IPS-20b (cell line): ENCODE data around the gene NDUFAF2.
"Not testable (repeated sequence)": the region's sequence is repeated elsewhere in the genome, so short reads cannot be mapped to it uniquely, and the experiment has no call there.

Source experiments
- H3K27ac ChIP-seq: one replicate; pipeline ENCODE4 v1.5.1; 2013; ENCODE audit warnings: low read length
- H3K27me3 ChIP-seq: 2 replicates; pipeline ENCODE4 v1.6.1; 2013; ENCODE audit warnings: mild to moderate bottlenecking, low read length, inconsistent platforms; ENCODE audit not compliant: insufficient read depth
- H3K36me3 ChIP-seq: 2 replicates; pipeline ENCODE4 v1.6.1; 2013; ENCODE audit warnings: low read depth, mild to moderate bottlenecking, inconsistent platforms, low read length, moderate library complexity; ENCODE audit not compliant: insufficient read depth
- H3K4me1 ChIP-seq: 2 replicates; pipeline ENCODE4 v1.6.1; 2013; ENCODE audit warnings: mild to moderate bottlenecking, control low read depth, inconsistent platforms, low read length, moderate library complexity; ENCODE audit not compliant: insufficient read depth
- H3K4me3 ChIP-seq: 2 replicates; pipeline ENCODE4 v1.5.1; 2013; ENCODE audit warnings: mild to moderate bottlenecking, low read length, inconsistent platforms
- H3K9ac ChIP-seq: 2 replicates; pipeline ENCODE4 v1.6.1; 2013; ENCODE audit warnings: low read depth, mild to moderate bottlenecking, inconsistent platforms, low read length, moderate library complexity
- H3K9me3 ChIP-seq: 2 replicates; pipeline ENCODE4 v1.6.1; 2013; ENCODE audit warnings: mild to moderate bottlenecking, low read depth, low read length, inconsistent platforms; ENCODE audit not compliant: insufficient read depth

Gene NDUFAF2

GRCh38 chr5:60958712-60959111 is 13.7 kb downstream of the NDUFAF2 start:
- Histone ChIP-seq H3K4me3 (no peak overlapping the region), H3K4me1 (no peaks in the 10 kb centered on the region), H3K36me3 (no peaks in the 10 kb centered on the region), H3K27ac (no peak overlapping the region), H3K9me3 (0 out of 2 replicates have a peak, but pooled peaks cover 4% of the 10 kb centered on the region), H3K27me3 (no peaks in the 10 kb centered on the region), H3K9ac (no peak overlapping the region)

- H3K27ac ChIP-seq, result no peak overlapping the region
- 0 out of 2 replicates have a peak, but pooled peaks cover 4% of the 10 kb centered on the region for H3K9me3 ChIP-seq
- H3K27me3 ChIP-seq, result no peaks in the 10 kb centered on the region
- no peak overlapping the region for H3K9ac ChIP-seq
- H3K4me1 ChIP-seq, result no peaks in the 10 kb centered on the region
- no peak overlapping the region for H3K4me3 ChIP-seq
- no peaks in the 10 kb centered on the region for H3K36me3 ChIP-seq
These were observed 14.2 kb downstream of the NDUFAF2 start for GRCh38 chr5:60959156-60959555.

- Histone ChIP-seq H3K9me3 (no peaks in the 10 kb centered on the region), H3K36me3 (no peaks in the 10 kb centered on the region), H3K4me3 (no peak overlapping the region), H3K27ac (no peak overlapping the region), H3K27me3 (no peaks in the 10 kb centered on the region), H3K9ac (no peak overlapping the region), H3K4me1 (no peaks in the 10 kb centered on the region)
These were observed 15.6 kb downstream of the NDUFAF2 start for GRCh38 chr5:60960591-60960990.

GRCh38 chr5:60961685-60962084 is 16.7 kb downstream of the NDUFAF2 start:
- no peak overlapping the region for H3K4me3 ChIP-seq
- no peaks in the 10 kb centered on the region for H3K4me1 ChIP-seq
- H3K27me3 ChIP-seq, result no peaks in the 10 kb centered on the region
- no peaks in the 10 kb centered on the region for H3K36me3 ChIP-seq
- peaks cover 3% of the 10 kb centered on the region; the same call in 1 of the 2 replicates for H3K9me3 ChIP-seq
- no peak overlapping the region for H3K27ac ChIP-seq
- no peak overlapping the region for H3K9ac ChIP-seq

GRCh38 chr5:60972231-60972630 is 27.2 kb downstream of the NDUFAF2 start:
- Histone ChIP-seq H3K27me3 (no peaks in the 10 kb centered on the region), H3K9me3 (no peaks in the 10 kb centered on the region), H3K9ac (no peak overlapping the region), H3K27ac (no peak overlapping the region), H3K36me3 (no peaks in the 10 kb centered on the region), H3K4me3 (no peak overlapping the region), H3K4me1 (no peaks in the 10 kb centered on the region)

- Histone ChIP-seq H3K27me3 (no peaks in the 10 kb centered on the region), H3K36me3 (no peaks in the 10 kb centered on the region), H3K9ac (no peak overlapping the region), H3K4me1 (no peaks in the 10 kb centered on the region), H3K27ac (no peak overlapping the region), H3K9me3 (0 out of 2 replicates have a peak, but pooled peaks cover 3% of the 10 kb centered on the region), H3K4me3 (no peak overlapping the region)
These were observed 33.1 kb downstream of the NDUFAF2 start for GRCh38 chr5:60977956-60978737.

GRCh38 chr5:60978968-60979367 is 34.0 kb downstream of the NDUFAF2 start:
- Histone ChIP-seq H3K4me1 (no peaks in the 10 kb centered on the region), H3K4me3 (no peak overlapping the region), H3K27ac (no peak overlapping the region), H3K36me3 (no peaks in the 10 kb centered on the region), H3K27me3 (no peaks in the 10 kb centered on the region), H3K9me3 (0 out of 2 replicates have a peak, but pooled peaks cover 3% of the 10 kb centered on the region), H3K9ac (no peak overlapping the region)

GRCh38 chr5:60980511-60980910 is 35.5 kb downstream of the NDUFAF2 start:
- H3K9me3 ChIP-seq, result 0 out of 2 replicates have a peak, but pooled peaks cover 3% of the 10 kb centered on the region

GRCh38 chr5:60982127-60982526 is 37.1 kb downstream of the NDUFAF2 start:
- H3K4me3 ChIP-seq, H3K27ac ChIP-seq, H3K9ac ChIP-seq, H3K36me3 ChIP-seq, H3K9me3 ChIP-seq, H3K4me1 ChIP-seq, H3K27me3 ChIP-seq: not testable (repeated sequence)

More at GRCh38 chr5:60980511-60980910, 35.5 kb downstream of the NDUFAF2 start:
- Histone ChIP-seq H3K36me3 (no peaks in the 10 kb centered on the region), H3K27ac (no peak overlapping the region), H3K4me3 (no peak overlapping the region), H3K9ac (no peak overlapping the region), H3K27me3 (no peaks in the 10 kb centered on the region), H3K4me1 (no peaks in the 10 kb centered on the region)

- H3K36me3 ChIP-seq, result peaks cover 7% of the 10 kb centered on the region; the same call in 1 of the 2 replicates
- no peak overlapping the region for H3K9ac ChIP-seq
- H3K9me3 ChIP-seq, result peaks cover 18% of the 10 kb centered on the region
- no peak overlapping the region for H3K4me3 ChIP-seq
- H3K27ac ChIP-seq, result no peak overlapping the region
- H3K4me1 ChIP-seq, result no peaks in the 10 kb centered on the region
- H3K27me3 ChIP-seq, result no peaks in the 10 kb centered on the region
These were observed 44.8 kb downstream of the NDUFAF2 start for GRCh38 chr5:60989790-60990189.

- peaks cover 18% of the 10 kb centered on the region for H3K9me3 ChIP-seq
These were observed 47.9 kb downstream of the NDUFAF2 start for GRCh38 chr5:60992871-60993270.

GRCh38 chr5:60993425-60993824 is 48.4 kb downstream of the NDUFAF2 start:
- H3K4me3 ChIP-seq, result no peak overlapping the region
- H3K9ac ChIP-seq, result no peak overlapping the region
- H3K27ac ChIP-seq, result no peak overlapping the region
- H3K4me1 ChIP-seq, result no peaks in the 10 kb centered on the region
- peaks cover 18% of the 10 kb centered on the region for H3K9me3 ChIP-seq
- peaks cover 7% of the 10 kb centered on the region; the same call in 1 of the 2 replicates for H3K36me3 ChIP-seq
- H3K27me3 ChIP-seq, result no peaks in the 10 kb centered on the region

More at GRCh38 chr5:60992871-60993270, 47.9 kb downstream of the NDUFAF2 start:
- no peak overlapping the region for H3K4me3 ChIP-seq
- H3K27ac ChIP-seq, result no peak overlapping the region
- no peaks in the 10 kb centered on the region for H3K4me1 ChIP-seq
- peaks cover 7% of the 10 kb centered on the region; the same call in 1 of the 2 replicates for H3K36me3 ChIP-seq
- H3K27me3 ChIP-seq, result no peaks in the 10 kb centered on the region
- no peak overlapping the region for H3K9ac ChIP-seq
